GM12891 (cell line): ENCODE results near the gene PAPPA2.

Experiments used
- DNase-seq: peaks from one replicate; pipeline ENCODE4 v3.0.0; 2011; ENCODE audit warnings: low spot score; ENCODE audit not compliant: insufficient read length
- FAIRE-seq: peaks from 2 replicates; lab custom pipeline; 2011; peaks lifted over from hg19 to GRCh38; lab: Jason Lieb, UNC
- PAX5 ChIP-seq: IDR thresholded peaks from 2 replicates; pipeline ENCODE4 v1.6.1; 2011; ENCODE audit warnings: low read length, moderate library complexity, mild to moderate bottlenecking; ENCODE audit not compliant: insufficient read depth, severe bottlenecking
- POLR2A ChIP-seq: IDR thresholded peaks from 2 replicates; pipeline ENCODE4 v1.6.1; 2011; ENCODE audit warnings: low read depth, low read length, control low read depth
- POLR2AphosphoS5 ChIP-seq: IDR thresholded peaks from 2 replicates; pipeline ENCODE4 v1.6.1; 2011; ENCODE audit warnings: low read depth, low read length, control low read depth
- POU2F2 ChIP-seq: IDR thresholded peaks from 2 replicates; pipeline ENCODE4 v1.6.1; 2011; ENCODE audit warnings: low read depth, mild to moderate bottlenecking, control low read depth, low read length, moderate library complexity
- SPI1 ChIP-seq: IDR thresholded peaks from 2 replicates; pipeline ENCODE4 v1.6.1; 2011; ENCODE audit warnings: low read depth, low read length, control low read depth
- TAF1 ChIP-seq: IDR thresholded peaks from 2 replicates; pipeline ENCODE4 v1.6.1; 2011; ENCODE audit warnings: low read depth, low read length, control low read depth

The PAPPA2 gene

DNA sequence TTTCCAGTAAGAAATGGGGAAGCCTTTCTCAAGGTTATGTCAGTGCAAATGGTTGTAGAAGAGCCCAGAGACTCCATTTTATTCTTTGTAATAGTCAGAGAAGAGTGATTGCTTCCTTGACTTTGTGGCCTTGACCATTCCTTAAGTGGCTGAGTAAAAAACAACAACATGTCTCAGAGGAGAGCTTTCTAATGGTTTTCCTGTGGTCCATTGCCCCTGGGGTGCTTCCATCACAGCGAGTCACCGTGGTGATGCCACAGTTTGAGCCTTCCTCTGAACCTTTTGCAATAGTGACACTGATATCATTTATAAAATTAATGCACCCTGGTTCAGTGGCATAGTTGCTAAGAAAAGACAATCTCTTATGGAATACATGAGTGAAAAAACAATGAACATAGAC lies 38.6 kb downstream of the PAPPA2 start:
- TF ChIP-seq POU2F2 (no peak), PAX5 (no peak), SPI1 (no peak), POLR2A (no peak), TAF1 (no peak)
- FAIRE-seq (no peak), DNase-seq (no peak)

DNA sequence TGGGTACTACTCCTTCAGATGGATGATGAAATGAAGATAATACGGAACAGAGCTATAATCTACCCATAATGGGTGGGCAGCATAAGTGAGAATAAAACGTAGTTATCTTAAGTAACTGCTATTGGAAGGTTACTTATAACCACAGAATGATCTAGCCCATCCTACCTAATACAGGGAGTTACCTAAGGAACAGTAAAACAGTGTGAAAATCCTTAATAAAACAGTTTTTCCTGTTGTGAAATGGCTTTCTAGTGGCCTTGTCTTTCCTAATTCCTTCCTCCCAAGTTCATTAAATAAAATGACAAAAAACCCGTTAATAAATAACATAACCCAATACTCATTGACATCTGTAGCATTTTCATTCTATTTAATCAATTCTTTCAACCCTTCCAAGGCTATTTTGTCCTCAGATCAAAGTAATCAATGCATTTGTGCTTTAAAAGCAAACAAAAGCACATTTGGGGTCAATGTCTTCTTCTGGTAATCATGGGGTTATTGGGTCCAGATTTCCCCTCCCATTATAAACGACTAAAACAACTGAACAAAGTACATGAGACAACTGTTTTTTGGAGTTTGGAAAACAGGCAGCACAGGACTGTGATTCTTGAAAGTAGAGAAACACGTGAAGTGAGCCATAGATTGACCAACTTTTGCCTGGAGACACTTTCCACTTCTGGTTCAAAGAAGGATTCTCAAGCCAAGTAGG lies 42.0 kb downstream of the PAPPA2 start:
- FAIRE-seq (no peak), DNase-seq (no peak)
- TF ChIP-seq PAX5 (no peak), POU2F2 (no peak), POLR2AphosphoS5 (no peak), POLR2A (no peak), SPI1 (no peak), TAF1 (no peak)

DNA sequence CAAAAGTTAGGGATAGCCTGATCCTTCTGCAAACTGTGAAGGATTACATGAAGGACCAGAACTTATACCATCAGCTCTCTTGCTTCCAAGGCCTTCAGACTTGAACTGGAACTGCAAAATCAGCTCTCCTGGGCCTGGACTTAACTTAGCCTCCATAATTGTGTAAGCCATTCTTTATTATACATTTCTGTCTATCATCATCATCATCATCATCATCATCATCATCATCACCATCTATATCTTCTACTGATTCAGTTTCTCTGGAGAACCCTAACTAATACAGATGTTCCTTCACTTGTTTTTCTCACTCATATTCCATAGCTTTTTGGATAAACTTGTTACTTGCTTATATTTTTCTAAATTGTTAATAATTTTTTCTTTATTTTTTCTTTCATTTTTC lies 50.0 kb downstream of the PAPPA2 start:
- FAIRE-seq (no peak), DNase-seq (no peak)
- TF ChIP-seq PAX5 (no peak), POU2F2 (no peak), SPI1 (no peak), TAF1 (no peak), POLR2AphosphoS5 (no peak), POLR2A (no peak)

DNA sequence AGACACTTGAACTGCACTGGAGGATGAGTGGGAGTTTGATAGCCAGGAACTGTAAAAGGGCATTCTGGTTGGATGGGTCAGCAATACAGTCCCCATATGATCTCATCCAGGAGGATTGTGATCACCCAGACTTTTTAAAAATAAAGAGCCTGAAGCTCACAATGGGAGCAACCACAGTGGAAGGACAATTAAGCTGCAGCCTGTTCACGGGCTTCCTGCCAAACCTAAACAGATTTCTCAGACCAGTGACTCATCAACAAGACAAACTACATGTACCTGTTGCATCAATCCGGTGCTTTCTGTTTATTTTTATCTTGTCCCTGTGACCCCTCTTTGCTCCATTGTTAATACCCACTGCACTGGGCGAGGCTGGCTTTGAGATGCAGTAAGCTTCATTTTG lies 52.3 kb downstream of the PAPPA2 start:
- TF ChIP-seq PAX5 (no peak), POU2F2 (no peak), SPI1 (no peak), TAF1 (no peak), POLR2AphosphoS5 (no peak), POLR2A (no peak)
- FAIRE-seq (no peak), DNase-seq (no peak)

- TF ChIP-seq POU2F2 (no peak), PAX5 (no peak), POLR2A (no peak)
- FAIRE-seq = no peak
- no peak for DNase-seq
Measured at GRCh38 chr1:176517484-176517883, 54.5 kb downstream of the PAPPA2 start.

GRCh38 chr1:176521211-176521610 lies 58.2 kb downstream of the PAPPA2 start:
- TF ChIP-seq TAF1 (no peak), POLR2AphosphoS5 (no peak), POLR2A (no peak), SPI1 (no peak), PAX5 (no peak), POU2F2 (no peak)
- FAIRE-seq = no peak
- DNase-seq = no peak

- FAIRE-seq (no peak), DNase-seq (no peak)
- TF ChIP-seq POLR2A (no peak), TAF1 (no peak), POLR2AphosphoS5 (no peak), PAX5 (no peak), SPI1 (no peak), POU2F2 (no peak)
Measured at GRCh38 chr1:176522310-176522845, 59.4 kb downstream of the PAPPA2 start.

DNA sequence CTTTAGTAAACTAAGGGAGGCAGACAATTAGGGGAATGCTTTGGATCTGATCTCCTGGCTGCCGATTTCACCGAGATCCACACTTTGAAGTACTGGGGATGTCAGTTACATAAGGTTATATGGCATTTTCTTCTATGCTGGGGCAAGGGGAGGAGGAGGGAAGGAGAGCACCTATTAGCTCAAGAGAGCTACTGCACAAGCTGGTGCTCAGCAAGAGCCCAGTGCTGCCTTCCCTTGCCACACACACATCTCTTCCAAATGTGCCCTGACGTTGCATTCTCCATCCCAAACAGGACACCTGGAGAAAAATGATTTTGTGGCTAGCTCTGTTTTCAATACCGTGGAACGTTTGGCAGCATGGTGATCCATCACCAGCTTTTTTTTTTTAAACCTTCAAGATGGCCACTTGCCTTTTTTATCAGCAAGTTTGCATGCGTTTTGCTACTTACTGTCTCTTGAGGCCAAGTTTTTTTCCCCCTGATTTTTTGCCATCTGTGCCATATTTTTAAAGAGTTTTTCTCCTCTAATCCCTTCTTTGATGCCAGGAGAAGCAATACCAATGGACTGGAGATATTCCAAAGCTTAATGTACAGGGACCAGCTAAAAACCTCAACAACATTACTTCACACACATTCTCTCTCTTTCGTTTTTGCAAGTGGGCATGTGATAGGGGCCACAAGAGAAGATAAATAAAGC lies 66.6 kb downstream of the PAPPA2 start:
- FAIRE-seq = no peak
- TF ChIP-seq POLR2AphosphoS5 (no peak), POU2F2 (no peak), PAX5 (no peak), POLR2A (no peak), SPI1 (no peak), TAF1 (no peak)
- no peak for DNase-seq

- TF ChIP-seq POLR2AphosphoS5 (no peak), POLR2A (no peak), PAX5 (no peak), POU2F2 (no peak), TAF1 (no peak), SPI1 (no peak)
- FAIRE-seq (no peak), DNase-seq (no peak)
Measured at GRCh38 chr1:176531036-176531435, 68.1 kb downstream of the PAPPA2 start.
